ENCODE measurements around the gene TANGO2. TPM values are rescaled to one million over a fixed set of nuclear protein-coding genes. Genes with fewer than 3 reads are reported as not detected.

TANGO2 gene
- total and polyA plus RNA-seq, 2 donors (not counting 1 experiment from before 2014, with no cell fraction given): 75.5 to 75.6 TPM

GRCh38 chr22:19980766-19981165 is 40.1 kb upstream of the TANGO2 start:
- intact Hi-C loops (cut with micrococcal nuclease): loop anchor here (5.0 kb wide), 1 partner anchor 602 kb away; no protein-coding TSS in a partner anchor
- H3K27me3 Mint-ChIP-seq: no peaks in the 10 kb centered on the region
- peaks cover 3% of the 10 kb centered on the region for H3K4me1 Mint-ChIP-seq
- no peak overlapping the region for H3K27ac Mint-ChIP-seq
- Histone ChIP-seq H3K4me2 (replicated peaks; ENCODE audit: low read depth, low read length, poor library complexity, severe bottlenecking) (no peak overlapping the region), H2AFZ (ENCODE audit: insufficient read depth, low read depth, low read length, poor library complexity, severe bottlenecking) (no peak overlapping the region), H3K79me2 (ENCODE audit: control insufficient read depth, insufficient read depth, low read length) (no peaks in the 10 kb centered on the region), H3K9ac (ENCODE audit: low read length) (no peak overlapping the region), H3K27ac (ENCODE audit: low read length in 2 of 2) (no peak overlapping the region), H3K4me3 (ENCODE audit: control extremely low read depth in 1 of 5, extremely low read depth in 1 of 5, insufficient read depth in 1 of 5, low read depth in 2 of 5, low read length in 4 of 5) (no peak overlapping the region), H3K9me3 (ENCODE audit: control extremely low read depth in 1 of 3, control insufficient read depth in 2 of 3, insufficient read depth in 1 of 3, low read length in 2 of 3) (no peaks in the 10 kb centered on the region), H3K36me3 (replicated peaks in 1 of 2; ENCODE audit: control extremely low read depth in 1 of 2, control insufficient read depth in 1 of 2, extremely low read depth in 1 of 2, insufficient read depth in 2 of 2, low read length in 1 of 2) (no peaks in the 10 kb centered on the region), H3K4me1 (ENCODE audit: control insufficient read depth in 2 of 2, insufficient read depth in 2 of 2, low read length in 2 of 2) (peaks cover under 1 to 1% of the 10 kb centered on the region in 2 donors), H4K20me1 (ENCODE audit: control insufficient read depth, insufficient read depth, low read length, poor library complexity, severe bottlenecking) (no peaks in the 10 kb centered on the region), H3K27me3 (replicated peaks in 1 of 4; ENCODE audit: control extremely low read depth in 1 of 4, control insufficient read depth in 3 of 4, insufficient read depth in 4 of 4, low read length in 3 of 4) (peaks cover 0 to 5% (median 0%) of the 10 kb centered on the region in 4 experiments)
- CTCF ChIA-PET: no interaction called here
- TF ChIP-seq CTCF (IDR thresholded peaks at IDR 0.05): no peak
- TF ChIP-seq EZH2 (IDR thresholded peaks at IDR 0.05; ENCODE audit: borderline replicate concordance, insufficient read depth, low read depth, low read length, poor library complexity, severe bottlenecking): no peak
- no peaks in the 10 kb centered on the region for H3K9me3 Mint-ChIP-seq (ENCODE audit: insufficient read depth)
- 96% methylated on average over 4 of the region's 7 CpGs for WGBS (ENCODE audit: insufficient coverage)
- ATAC-seq (ENCODE audit: low read depth) (no peak), DNase-seq (no peak)
- no peak overlapping the region for H3K4me3 Mint-ChIP-seq
- POLR2A ChIA-PET: no interaction called here

GRCh38 chr22:19981171-19981960 is 39.5 kb upstream of the TANGO2 start:
- ChIA-PET CTCF (interaction anchor here (0.8 to 1.1 kb wide), 2 partner anchors 32 to 57 kb away, joined by 3 to 4 read pairs; no protein-coding TSS in a partner anchor), POLR2A (interaction anchor here (0.6 kb wide), 1 partner anchor 123 kb away, joined by 3 read pairs; no protein-coding TSS in a partner anchor)
- Mint-ChIP-seq H3K4me3 (no peak overlapping the region), H3K4me1 (peaks cover 5% of the 10 kb centered on the region), H3K27me3 (no peaks in the 10 kb centered on the region), H3K27ac (no peak overlapping the region), H3K9me3 (ENCODE audit: insufficient read depth) (no peaks in the 10 kb centered on the region)
- Histone ChIP-seq H3K9me3 (ENCODE audit: control extremely low read depth in 1 of 3, control insufficient read depth in 2 of 3, insufficient read depth in 1 of 3, low read length in 2 of 3) (no peaks in the 10 kb centered on the region), H4K20me1 (ENCODE audit: control insufficient read depth, insufficient read depth, low read length, poor library complexity, severe bottlenecking) (no peaks in the 10 kb centered on the region), H3K36me3 (replicated peaks in 1 of 2; ENCODE audit: control extremely low read depth in 1 of 2, control insufficient read depth in 1 of 2, extremely low read depth in 1 of 2, insufficient read depth in 2 of 2, low read length in 1 of 2) (no peaks in the 10 kb centered on the region), H3K4me3 (ENCODE audit: control extremely low read depth in 1 of 5, extremely low read depth in 1 of 5, insufficient read depth in 1 of 5, low read depth in 2 of 5, low read length in 4 of 5) (no peak overlapping the region), H3K27me3 (replicated peaks in 1 of 4; ENCODE audit: control extremely low read depth in 1 of 4, control insufficient read depth in 3 of 4, insufficient read depth in 4 of 4, low read length in 3 of 4) (peaks cover 0 to 11% (median 0%) of the 10 kb centered on the region in 4 experiments), H3K4me1 (ENCODE audit: control insufficient read depth in 2 of 2, insufficient read depth in 2 of 2, low read length in 2 of 2) (peaks cover 6 to 7% of the 10 kb centered on the region in 2 donors), H3K79me2 (ENCODE audit: control insufficient read depth, insufficient read depth, low read length) (no peaks in the 10 kb centered on the region), H2AFZ (ENCODE audit: insufficient read depth, low read depth, low read length, poor library complexity, severe bottlenecking) (no peak overlapping the region), H3K27ac (ENCODE audit: low read length in 2 of 2) (no peak overlapping the region), H3K4me2 (replicated peaks; ENCODE audit: low read depth, low read length, poor library complexity, severe bottlenecking) (no peak overlapping the region), H3K9ac (ENCODE audit: low read length) (no peak overlapping the region)
- ATAC-seq (ENCODE audit: low read depth) (no peak), DNase-seq (no peak)
- no peak for TF ChIP-seq EZH2 (IDR thresholded peaks at IDR 0.05; ENCODE audit: borderline replicate concordance, insufficient read depth, low read depth, low read length, poor library complexity, severe bottlenecking)
- TF ChIP-seq CTCF (IDR thresholded peaks at IDR 0.05): no peak
- 95% methylated on average over 30 of the region's 33 CpGs for whole genome bisulfite sequencing (ENCODE audit: insufficient coverage)
- intact Hi-C loops (cut with micrococcal nuclease): loop anchor here (5.0 kb wide), 1 partner anchor 601 kb away; no protein-coding TSS in a partner anchor

All from B cell (primary cell).